ENCODE results near the gene CCDC122. TPM values are rescaled to one million over a fixed set of nuclear protein-coding genes. Genes with fewer than 3 reads are reported as not detected.

Gene CCDC122
- total and polyA plus RNA-seq, 7 donors: 0.15 to 1.6 (median 0.91) TPM

DNA sequence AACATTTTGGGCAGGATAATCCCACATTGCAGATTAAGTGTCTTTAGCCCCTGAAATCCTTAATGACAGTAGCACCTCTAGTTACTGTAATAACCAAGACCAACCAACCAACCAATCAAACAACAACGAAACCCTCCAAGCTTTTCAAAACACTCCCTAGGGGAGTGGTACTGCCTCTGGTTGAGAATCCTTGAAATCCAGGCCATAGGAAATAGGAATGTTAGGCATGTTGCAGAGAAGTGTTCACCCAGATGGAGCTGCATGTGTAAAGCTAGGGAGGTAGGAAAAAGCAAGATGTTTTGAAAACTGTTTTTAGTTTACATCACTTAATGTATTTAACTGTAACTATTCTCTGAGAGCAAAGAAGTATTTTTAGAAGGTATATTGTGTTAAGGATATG is 4.7 kb upstream of the CCDC122 start:
- H3K9me3 ChIP-seq: no peaks in the 10 kb centered on the region
- H3K36me3 ChIP-seq (ENCODE audit: insufficient read depth in 1 of 2, low read depth in 1 of 2): no peaks in the 10 kb centered on the region
- WGBS, 3 donors: 52 to 82% (median 60%) methylated on average over 1 of the region's 1 CpG
- intact Hi-C loops (cut with DNase I): no loop called here
- no peak overlapping the region for H3K27ac ChIP-seq
- DNase-seq (no peak), ATAC-seq (no peak)
- no peak overlapping the region for H3K4me3 ChIP-seq
- no peaks in the 10 kb centered on the region for H3K27me3 ChIP-seq (ENCODE audit: insufficient read depth in 3 of 3, low read length in 2 of 3)
- TF ChIP-seq, protein P1, sequence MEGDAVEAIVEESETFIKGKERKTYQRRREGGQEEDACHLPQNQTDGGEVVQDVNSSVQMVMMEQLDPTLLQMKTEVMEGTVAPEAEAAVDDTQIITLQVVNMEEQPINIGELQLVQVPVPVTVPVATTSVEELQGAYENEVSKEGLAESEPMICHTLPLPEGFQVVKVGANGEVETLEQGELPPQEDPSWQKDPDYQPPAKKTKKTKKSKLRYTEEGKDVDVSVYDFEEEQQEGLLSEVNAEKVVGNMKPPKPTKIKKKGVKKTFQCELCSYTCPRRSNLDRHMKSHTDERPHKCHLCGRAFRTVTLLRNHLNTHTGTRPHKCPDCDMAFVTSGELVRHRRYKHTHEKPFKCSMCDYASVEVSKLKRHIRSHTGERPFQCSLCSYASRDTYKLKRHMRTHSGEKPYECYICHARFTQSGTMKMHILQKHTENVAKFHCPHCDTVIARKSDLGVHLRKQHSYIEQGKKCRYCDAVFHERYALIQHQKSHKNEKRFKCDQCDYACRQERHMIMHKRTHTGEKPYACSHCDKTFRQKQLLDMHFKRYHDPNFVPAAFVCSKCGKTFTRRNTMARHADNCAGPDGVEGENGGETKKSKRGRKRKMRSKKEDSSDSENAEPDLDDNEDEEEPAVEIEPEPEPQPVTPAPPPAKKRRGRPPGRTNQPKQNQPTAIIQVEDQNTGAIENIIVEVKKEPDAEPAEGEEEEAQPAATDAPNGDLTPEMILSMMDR (IDR thresholded peaks at IDR 0.05): no peak
- no peaks in the 10 kb centered on the region for H3K4me1 ChIP-seq

- 91 to 97% (median 96%) methylated on average over 3 of the region's 3 CpGs for WGBS, 3 donors
- H3K27ac ChIP-seq: no peak overlapping the region
Observed at GRCh38 chr13:43883631-43884030, 4.1 kb upstream of the CCDC122 start.

GRCh38 chr13:43881580-43881979 is 2.0 kb upstream of the CCDC122 start:
- intact Hi-C loops (cut with DNase I): no loop called here
- TF ChIP-seq, protein P1 (IDR thresholded peaks at IDR 0.05): no peak
- H3K9me3 ChIP-seq: no peaks in the 10 kb centered on the region
- ATAC-seq (no peak), DNase-seq (no peak)
- H3K4me1 ChIP-seq: no peaks in the 10 kb centered on the region
- H3K27me3 ChIP-seq (ENCODE audit: insufficient read depth in 3 of 3, low read length in 2 of 3): no peaks in the 10 kb centered on the region
- no peaks in the 10 kb centered on the region for H3K36me3 ChIP-seq (ENCODE audit: insufficient read depth in 1 of 2, low read depth in 1 of 2)
- H3K4me3 ChIP-seq: no peak overlapping the region
- H3K27ac ChIP-seq: no peak overlapping the region

More at GRCh38 chr13:43883631-43884030, 4.1 kb upstream of the CCDC122 start:
- TF ChIP-seq, protein P1 (IDR thresholded peaks at IDR 0.05): no peak
- Histone ChIP-seq H3K9me3 (no peaks in the 10 kb centered on the region), H3K4me3 (no peak overlapping the region), H3K4me1 (no peaks in the 10 kb centered on the region), H3K36me3 (ENCODE audit: insufficient read depth in 1 of 2, low read depth in 1 of 2) (no peaks in the 10 kb centered on the region), H3K27me3 (ENCODE audit: insufficient read depth in 3 of 3, low read length in 2 of 3) (no peaks in the 10 kb centered on the region)
- ATAC-seq: no peak
- no peak for DNase-seq
- intact Hi-C loops (cut with DNase I): no loop called here

- Histone ChIP-seq H3K4me3 (no peak overlapping the region), H3K4me1 (no peaks in the 10 kb centered on the region), H3K9me3 (no peaks in the 10 kb centered on the region), H3K36me3 (ENCODE audit: insufficient read depth in 1 of 2, low read depth in 1 of 2) (no peaks in the 10 kb centered on the region), H3K27me3 (ENCODE audit: insufficient read depth in 3 of 3, low read length in 2 of 3) (no peaks in the 10 kb centered on the region), H3K27ac (no peak overlapping the region)
- intact Hi-C loops (cut with DNase I): no loop called here
- ATAC-seq (no peak), DNase-seq (no peak)
- TF ChIP-seq, protein P1 (IDR thresholded peaks at IDR 0.05): no peak
Observed at GRCh38 chr13:43880926-43881325, 1.4 kb upstream of the CCDC122 start.

GRCh38 chr13:43880214-43880855 is 795 bp upstream of the CCDC122 start:
- no peak for ATAC-seq
- no peaks in the 10 kb centered on the region for H3K36me3 ChIP-seq (ENCODE audit: insufficient read depth in 1 of 2, low read depth in 1 of 2)
- DNase-seq: no peak
- TF ChIP-seq, protein P1 (IDR thresholded peaks at IDR 0.05): no peak
- no peaks in the 10 kb centered on the region for H3K4me1 ChIP-seq
- no peaks in the 10 kb centered on the region for H3K9me3 ChIP-seq
- peak overlapping the region; percentile 6 for H3K27ac ChIP-seq
- 54 to 69% (median 57%) methylated on average over 15 of the region's 15 CpGs for WGBS, 3 donors
- peak overlapping the region; percentile 89 for H3K4me3 ChIP-seq
- no peaks in the 10 kb centered on the region for H3K27me3 ChIP-seq (ENCODE audit: insufficient read depth in 3 of 3, low read length in 2 of 3)
- intact Hi-C loops (cut with DNase I): no loop called here
